WERI-Rb-1 (cell line): ENCODE data around the gene CAPN9.
A peak's percentile ranks its signal among the peaks of the same experiment; 100 is the strongest.

ENCODE experiments used
- DNase-seq: peaks from one replicate; pipeline ENCODE4 v3.0.0-alpha.2; 2020
- H3K27ac ChIP-seq: fragments of 250-450 bp; sonication (Bioruptor Pico); 2 replicates; pipeline ENCODE4 v1.5.1; 2020; ENCODE audit warnings: mild to moderate bottlenecking, moderate library complexity
- H3K27me3 ChIP-seq: fragments of 250-450 bp; sonication (Bioruptor Pico); 2 replicates; pipeline ENCODE4 v1.5.1; 2021; ENCODE audit warnings: mild to moderate bottlenecking, low read depth, moderate library complexity; ENCODE audit not compliant: insufficient read depth, severe bottlenecking
- H3K36me3 ChIP-seq: fragments of 250-450 bp; sonication (Bioruptor Pico); 2 replicates; pipeline ENCODE4 v1.5.1; 2020; ENCODE audit warnings: mild to moderate bottlenecking, moderate library complexity
- H3K4me3 ChIP-seq: 2 replicates; pipeline ENCODE4 v1.5.1; 2011; ENCODE audit warnings: low read depth, mild to moderate bottlenecking, control low read depth, low read length
- H3K9me3 ChIP-seq: fragments of 250-450 bp; sonication (Bioruptor Pico); 2 replicates; pipeline ENCODE4 v1.5.1; 2021; ENCODE audit warnings: mild to moderate bottlenecking, moderate library complexity; ENCODE audit not compliant: severe bottlenecking
- TF ChIP-seq, protein P1 (sequence below): IDR thresholded peaks from 2 replicates; pipeline ENCODE4 v1.5.1; 2011; ENCODE audit warnings: low read depth, mild to moderate bottlenecking, control low read depth, inconsistent platforms, low read length

Gene CAPN9

DNA sequence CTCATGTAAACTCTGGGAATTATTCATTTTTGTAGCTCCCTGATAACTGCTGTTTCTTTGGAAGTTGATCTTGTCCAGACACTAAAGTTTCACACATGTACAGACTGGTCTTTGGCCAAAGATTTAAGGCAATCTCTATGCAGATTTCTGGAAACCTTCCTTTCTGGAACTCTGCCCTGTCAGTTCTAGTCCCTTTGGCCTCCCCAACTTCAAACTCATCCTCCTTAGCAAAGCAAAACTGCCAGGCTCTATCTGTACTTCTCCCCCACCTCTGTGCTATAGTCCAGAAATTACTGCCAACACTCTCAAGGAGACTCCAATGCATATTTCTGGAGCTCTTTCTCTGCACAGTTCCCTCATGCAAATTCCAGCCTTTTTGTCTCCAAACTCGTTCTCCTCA lies 84.6 kb downstream of the CAPN9 start:
- no peak overlapping the region for H3K4me3 ChIP-seq
- H3K27ac ChIP-seq: no peak overlapping the region
- no peaks in the 10 kb centered on the region for H3K9me3 ChIP-seq
- H3K36me3 ChIP-seq: no peaks in the 10 kb centered on the region
- DNase-seq: no peak
- TF ChIP-seq, protein P1, sequence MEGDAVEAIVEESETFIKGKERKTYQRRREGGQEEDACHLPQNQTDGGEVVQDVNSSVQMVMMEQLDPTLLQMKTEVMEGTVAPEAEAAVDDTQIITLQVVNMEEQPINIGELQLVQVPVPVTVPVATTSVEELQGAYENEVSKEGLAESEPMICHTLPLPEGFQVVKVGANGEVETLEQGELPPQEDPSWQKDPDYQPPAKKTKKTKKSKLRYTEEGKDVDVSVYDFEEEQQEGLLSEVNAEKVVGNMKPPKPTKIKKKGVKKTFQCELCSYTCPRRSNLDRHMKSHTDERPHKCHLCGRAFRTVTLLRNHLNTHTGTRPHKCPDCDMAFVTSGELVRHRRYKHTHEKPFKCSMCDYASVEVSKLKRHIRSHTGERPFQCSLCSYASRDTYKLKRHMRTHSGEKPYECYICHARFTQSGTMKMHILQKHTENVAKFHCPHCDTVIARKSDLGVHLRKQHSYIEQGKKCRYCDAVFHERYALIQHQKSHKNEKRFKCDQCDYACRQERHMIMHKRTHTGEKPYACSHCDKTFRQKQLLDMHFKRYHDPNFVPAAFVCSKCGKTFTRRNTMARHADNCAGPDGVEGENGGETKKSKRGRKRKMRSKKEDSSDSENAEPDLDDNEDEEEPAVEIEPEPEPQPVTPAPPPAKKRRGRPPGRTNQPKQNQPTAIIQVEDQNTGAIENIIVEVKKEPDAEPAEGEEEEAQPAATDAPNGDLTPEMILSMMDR: no peak
- no peaks in the 10 kb centered on the region for H3K27me3 ChIP-seq

DNA sequence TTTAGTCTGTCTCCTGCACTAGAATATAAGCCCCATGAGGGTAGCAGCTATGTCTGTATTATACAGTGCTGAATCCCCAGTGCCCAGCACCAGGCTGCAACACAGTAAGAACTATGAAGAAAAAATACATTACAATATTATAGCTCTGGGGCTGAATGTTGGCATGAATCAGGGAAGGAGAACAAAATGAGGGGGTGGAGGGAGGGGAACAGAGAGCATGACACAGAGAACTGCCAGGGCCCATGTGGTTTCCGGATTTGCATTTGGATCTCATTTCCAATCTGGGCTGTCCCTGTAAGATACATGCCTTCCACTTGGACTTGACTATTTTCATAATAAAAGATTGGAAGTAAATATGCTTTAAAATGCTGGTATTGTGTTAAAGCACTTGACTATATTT lies 85.3 kb downstream of the CAPN9 start:
- TF ChIP-seq, protein P1: no peak
- no peak for DNase-seq
- no peak overlapping the region for H3K4me3 ChIP-seq
- no peak overlapping the region for H3K27ac ChIP-seq
- no peaks in the 10 kb centered on the region for H3K9me3 ChIP-seq
- no peaks in the 10 kb centered on the region for H3K36me3 ChIP-seq
- no peaks in the 10 kb centered on the region for H3K27me3 ChIP-seq

DNA sequence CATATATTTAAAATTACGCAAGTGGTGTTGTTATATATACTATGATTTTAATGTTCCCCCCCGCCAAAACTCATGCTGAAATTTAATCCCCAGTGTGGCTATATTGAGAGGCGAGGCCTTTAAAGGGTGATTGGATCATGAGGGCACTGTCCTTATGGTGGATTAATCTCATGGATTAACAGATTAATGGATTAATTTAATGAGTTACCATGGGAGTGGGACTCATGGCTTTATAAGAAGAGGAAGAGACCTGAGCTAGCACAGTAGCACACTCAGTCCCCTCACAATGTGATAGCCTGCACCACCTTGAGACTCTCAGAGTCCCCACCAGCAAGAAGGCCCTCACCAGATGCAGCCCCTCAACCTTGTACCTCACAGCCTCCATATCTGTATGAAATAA lies 86.3 kb downstream of the CAPN9 start:
- Histone ChIP-seq H3K27me3 (no peaks in the 10 kb centered on the region), H3K4me3 (0 out of 2 replicates have a peak overlapping the region, but pooled peaks have one; percentile 3), H3K9me3 (no peaks in the 10 kb centered on the region), H3K36me3 (peaks cover 9% of the 10 kb centered on the region), H3K27ac (no peak overlapping the region)
- DNase-seq: no peak
- TF ChIP-seq, protein P1: no peak

DNA sequence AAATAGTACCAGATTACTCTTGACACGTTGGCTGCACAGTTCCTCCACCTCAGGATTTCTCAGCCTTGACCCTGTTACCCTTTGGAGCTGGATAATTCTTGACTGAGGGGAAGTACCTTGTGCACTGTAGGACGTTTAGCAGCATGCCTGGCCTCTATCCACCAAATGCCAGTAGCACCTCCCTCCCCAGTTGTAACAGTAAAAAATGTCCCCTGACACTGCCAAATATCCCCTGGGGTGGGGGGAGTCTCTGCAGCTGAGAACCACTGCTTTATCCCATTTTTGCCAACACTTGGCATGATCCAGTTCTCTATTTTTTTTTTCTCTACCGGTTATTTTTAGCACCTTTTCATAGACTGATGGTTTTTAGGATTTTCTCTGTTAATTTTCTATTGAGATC lies 87.1 kb downstream of the CAPN9 start:
- H3K9me3 ChIP-seq: no peaks in the 10 kb centered on the region
- no peak overlapping the region for H3K4me3 ChIP-seq
- H3K27ac ChIP-seq: no peak overlapping the region
- peaks cover 16% of the 10 kb centered on the region for H3K36me3 ChIP-seq
- no peak for DNase-seq
- TF ChIP-seq, protein P1: no peak
- H3K27me3 ChIP-seq: no peaks in the 10 kb centered on the region

DNA sequence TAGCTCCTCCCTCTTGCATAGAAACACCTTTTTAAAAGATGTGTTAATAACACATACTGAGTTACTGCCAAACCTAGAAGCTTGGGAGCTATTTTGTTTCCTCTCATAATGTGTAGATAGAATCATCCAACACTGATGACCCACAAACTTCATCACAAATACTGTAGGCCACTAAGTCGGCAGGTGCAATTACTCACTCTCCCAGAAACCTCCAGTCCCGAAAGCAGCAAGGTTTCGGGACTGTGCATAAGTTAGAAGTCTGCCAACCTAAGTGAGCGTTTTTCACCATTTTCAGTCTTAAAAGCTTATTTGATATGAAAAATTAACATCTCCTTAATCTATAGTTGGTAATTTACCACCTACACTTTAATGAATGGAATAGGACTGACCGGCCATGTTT lies 89.2 kb downstream of the CAPN9 start:
- TF ChIP-seq, protein P1: no peak

DNA sequence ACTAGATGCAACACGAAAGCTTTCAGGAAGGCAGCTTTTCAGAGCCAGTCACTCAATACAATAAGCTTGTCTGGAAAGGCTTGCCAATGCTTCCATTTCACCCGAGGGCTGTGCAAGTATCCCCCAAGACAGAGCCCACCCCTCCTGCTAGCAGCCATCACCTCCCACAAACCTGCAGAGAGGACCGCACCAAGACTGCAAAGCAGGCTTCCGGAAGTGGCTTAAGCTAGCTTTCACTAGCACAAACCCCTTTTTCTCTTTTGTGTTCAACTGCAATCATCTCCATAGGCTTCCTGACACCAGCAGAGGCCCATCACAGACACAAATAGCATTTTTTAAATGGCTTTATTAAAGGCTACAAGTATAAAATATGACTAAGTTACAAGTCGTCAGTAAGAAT lies 89.6 kb downstream of the CAPN9 start:
- H3K36me3 ChIP-seq: peaks cover 41% of the 10 kb centered on the region
- no peak for DNase-seq
- H3K27ac ChIP-seq: no peak overlapping the region
- no peak overlapping the region for H3K4me3 ChIP-seq
- H3K27me3 ChIP-seq: no peaks in the 10 kb centered on the region
- H3K9me3 ChIP-seq: no peaks in the 10 kb centered on the region
- TF ChIP-seq, protein P1: no peak

More for the DNA sequence above, 89.2 kb downstream of the CAPN9 start:
- no peak for DNase-seq
- no peak overlapping the region for H3K4me3 ChIP-seq
- H3K27me3 ChIP-seq: no peaks in the 10 kb centered on the region
- H3K36me3 ChIP-seq: peaks cover 37% of the 10 kb centered on the region
- H3K9me3 ChIP-seq: no peaks in the 10 kb centered on the region
- H3K27ac ChIP-seq: no peak overlapping the region
